ENCODE measurements around the gene NTM.

DNA sequence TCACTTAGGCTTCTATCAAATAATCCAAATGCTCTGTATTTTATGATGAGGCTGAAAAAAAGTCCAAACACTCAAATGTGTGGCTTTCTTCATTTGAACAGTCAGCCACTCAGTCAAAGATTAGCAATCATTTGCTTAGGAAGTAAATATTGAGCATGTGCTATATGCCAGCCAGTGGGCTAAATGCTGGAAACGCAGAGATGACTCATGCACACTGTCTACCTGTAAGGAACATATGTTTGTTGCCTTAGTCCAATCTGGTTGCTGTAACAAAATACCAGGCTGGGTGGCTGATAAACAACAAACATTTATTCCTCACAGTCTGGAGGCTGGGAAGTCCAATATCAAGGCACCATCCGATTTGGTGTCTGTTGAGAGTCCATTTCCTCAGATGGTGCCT lies 617.3 kb downstream of the NTM start:
- TF ChIP-seq EZH2phosphoT487 (IDR thresholded peaks at IDR 0.05; ENCODE audit: insufficient read depth, low read depth), result no peak
- no peak for TF ChIP-seq EZH2 (IDR thresholded peaks at IDR 0.05; ENCODE audit: insufficient read depth, poor library complexity, severe bottlenecking)

All from GM23248 (cell line).